Endothelial cell of umbilical vein (primary cell): ENCODE data around the gene ACER3. TPM values are rescaled to one million over a fixed set of nuclear protein-coding genes. Genes with fewer than 3 reads are reported as not detected.

ENCODE experiments used
- BruUV-seq: library from RNA; stranded (reverse); fragments of 400-500 nt; replicated peaks from 2 replicates; lab custom pipeline; 2021; lab: Mats Ljungman, UMichigan
- CTCF ChIA-PET: fragments of 300-600, 350-600 bp; sonication (Branson Sonifier 250); formaldehyde crosslinking; loops from one replicate; lab custom pipeline; 2021; ENCODE audit warnings: antibody characterized with exemption, inconsistent platforms; lab: Charles Lee
- POLR2A ChIA-PET: fragments of 300-600, 350-600 bp; sonication (Branson Sonifier 250); formaldehyde crosslinking; loops from one replicate; lab custom pipeline; 2021; ENCODE audit warnings: antibody characterized with exemption, inconsistent platforms; lab: Charles Lee
- DNase-seq: peaks from one replicate; pipeline ENCODE4 v3.0.0-alpha.2; 2011; ENCODE audit warnings: low read depth, low spot score
- FAIRE-seq: peaks from 2 replicates; lab custom pipeline; 2011; peaks lifted over from hg19 to GRCh38; lab: Jason Lieb, UNC
- H2AFZ ChIP-seq: 2 replicates; pipeline ENCODE4 v1.6.0; 2012; ENCODE audit warnings: low read depth, low read length, control low read depth, inconsistent platforms
- H3K27ac ChIP-seq: 2 replicates; pipeline ENCODE4 v1.5.1; 2011; ENCODE audit warnings: low read depth, mild to moderate bottlenecking, control low read depth, low read length, moderate library complexity; ENCODE audit not compliant: insufficient read depth
- H3K27me3 ChIP-seq, 2 experiments: 2 replicates each; pipeline versions ENCODE4 v1.6.0 to v1.6.1; 2011; ENCODE audit warnings: low read length in 2 of 2, mixed read lengths in 1 of 2; ENCODE audit not compliant: control insufficient read depth in 2 of 2, insufficient read depth in 2 of 2
- H3K36me3 ChIP-seq, 2 experiments: 2 replicates in 1 of 2; 3 replicates in 1 of 2; pipeline ENCODE4 v1.5.1; 2011; ENCODE audit warnings: low read length in 2 of 2, mild to moderate bottlenecking in 1 of 2, moderate library complexity in 1 of 2; ENCODE audit not compliant: control insufficient read depth in 2 of 2, insufficient read depth in 2 of 2; ENCODE audit errors: extremely low read depth in 1 of 2
- H3K4me1 ChIP-seq: 3 replicates; pipeline ENCODE4 v1.5.1; 2011; ENCODE audit warnings: mild to moderate bottlenecking, low read length; ENCODE audit not compliant: control insufficient read depth, insufficient read depth; ENCODE audit errors: extremely low read depth
- H3K4me2 ChIP-seq: 2 replicates; pipeline ENCODE4 v1.6.1; 2011; ENCODE audit warnings: low read length, control low read depth, mixed read lengths; ENCODE audit not compliant: insufficient read depth
- H3K4me3 ChIP-seq, 3 experiments: fragments of 200-600 bp in 1 of 3; sonication (generic), shearing (Covaris generic) in 1 of 3; replicated peaks in 1 of 3; 2 replicates each; pipeline ENCODE4 v1.5.1; 2011 to 2016; ENCODE audit warnings: control low read depth in 3 of 3, low read length in 3 of 3, mild to moderate bottlenecking in 2 of 3, inconsistent platforms in 1 of 3, low read depth in 1 of 3, moderate library complexity in 1 of 3; ENCODE audit not compliant: insufficient read depth in 1 of 3
- H3K79me2 ChIP-seq: 2 replicates; pipeline ENCODE4 v1.6.0; 2012; ENCODE audit warnings: low read length, inconsistent platforms; ENCODE audit not compliant: control insufficient read depth, insufficient read depth
- H3K9ac ChIP-seq: replicated peaks from 2 replicates; pipeline ENCODE3; 2011; ENCODE audit warnings: low read length, control low read depth; ENCODE audit not compliant: insufficient read depth; ENCODE audit errors: extremely low read depth
- H3K9me1 ChIP-seq: replicated peaks from 3 replicates; pipeline ENCODE4 v1.6.0; 2011; ENCODE audit warnings: mild to moderate bottlenecking, low read length; ENCODE audit not compliant: control insufficient read depth, insufficient read depth; ENCODE audit errors: extremely low read depth
- H3K9me3 ChIP-seq: replicated peaks from 2 replicates; pipeline ENCODE4 v1.5.1; 2012; ENCODE audit warnings: low read length, inconsistent platforms; ENCODE audit not compliant: control insufficient read depth, insufficient read depth
- H4K20me1 ChIP-seq: replicated peaks from 2 replicates; pipeline ENCODE3; 2011; ENCODE audit warnings: mild to moderate bottlenecking, low read length; ENCODE audit not compliant: control insufficient read depth, insufficient read depth; ENCODE audit errors: extremely low read depth
- EZH2 ChIP-seq: IDR thresholded peaks from 2 replicates; pipeline ENCODE4 v1.6.1; 2012; ENCODE audit warnings: borderline replicate concordance, low read depth, mild to moderate bottlenecking, moderate library complexity, low read length, inconsistent platforms; ENCODE audit not compliant: severe bottlenecking
- FOS ChIP-seq: IDR thresholded peaks from 2 replicates; pipeline ENCODE4 v1.6.1; 2011; ENCODE audit warnings: mild to moderate bottlenecking, low read length, moderate library complexity, borderline replicate concordance; ENCODE audit not compliant: insufficient read depth
- GATA2 ChIP-seq: IDR thresholded peaks from 2 replicates; pipeline ENCODE4 v1.7.0; 2011; ENCODE audit warnings: low read depth, mild to moderate bottlenecking, moderate library complexity, mixed read lengths, low read length; ENCODE audit not compliant: insufficient read length, insufficient read depth
- JUN ChIP-seq: IDR thresholded peaks from 2 replicates; pipeline ENCODE4 v1.6.1; 2011; ENCODE audit warnings: borderline replicate concordance, low read depth; ENCODE audit not compliant: insufficient read length, insufficient read depth
- MYC ChIP-seq: IDR thresholded peaks from one replicate; pipeline ENCODE4 v1.6.1; 2011; ENCODE audit warnings: mild to moderate bottlenecking, low read depth, low read length
- POLR2A ChIP-seq: IDR thresholded peaks from 2 replicates; pipeline ENCODE4 v1.6.1; 2012; ENCODE audit warnings: low read depth, mild to moderate bottlenecking, control low read depth, low read length
- POLR2AphosphoS5 ChIP-seq: IDR thresholded peaks from 2 replicates; pipeline ENCODE4 v1.6.1; 2012; ENCODE audit warnings: low read depth, mild to moderate bottlenecking, control low read depth, low read length, moderate library complexity; ENCODE audit not compliant: insufficient read depth
- dilution Hi-C: fragments of 300-500 bp; cut with MboI; formaldehyde crosslinking; loops from one replicate; pipeline ENCODE4 v1.15.0; 2019; ENCODE audit warnings: low sequenced_read_pairs; ENCODE audit not compliant: extremely low pct_ligation_motif_present
- intact Hi-C: fragments of 100-400 bp; cut with micrococcal nuclease; formaldehyde crosslinking; loops from one replicate; pipeline ENCODE4 v1.10.0; 2022
- polyA plus RNA-seq, 4 experiments: library from polyadenylated mRNA; depleted of rRNA in 3 of 4; stranded (reverse) in 3 of 4; unstranded in 1 of 4; fragments of >200 nt; gene quantifications; 2 replicates each; pipeline versions ENCODE4 v1.2.1 to v1.2.3, GENCODE V29; 2011 to 2012; ENCODE audit warnings: missing spikeins in 1 of 4
- total RNA-seq: library from RNA; stranded (reverse); gene quantifications from 2 replicates; pipeline ENCODE4 v1.2.3, GENCODE V29; 2021
- TF ChIP-seq, protein P1 (sequence below): IDR thresholded peaks from 2 replicates; pipeline ENCODE4 v1.6.1; 2011; ENCODE audit not compliant: insufficient read depth, insufficient read length
- TF ChIP-seq, protein P2 (sequence below), 2 donors: IDR thresholded peaks; 1 replicate in 1 of 2; 2 replicates in 1 of 2; pipeline ENCODE4 v1.5.1; 2011; ENCODE audit warnings: low read length in 2 of 2, mild to moderate bottlenecking in 2 of 2, moderate library complexity in 2 of 2, control low read depth in 1 of 2, inconsistent platforms in 1 of 2, low read depth in 1 of 2; ENCODE audit not compliant: insufficient read depth in 1 of 2; ENCODE audit errors: extremely low read depth in 1 of 2

ACER3 gene
- total and polyA plus RNA-seq, 2 donors (not counting 3 experiments of a cell fraction or from before 2014, with no cell fraction given) = 9.9 to 31.6 TPM

DNA sequence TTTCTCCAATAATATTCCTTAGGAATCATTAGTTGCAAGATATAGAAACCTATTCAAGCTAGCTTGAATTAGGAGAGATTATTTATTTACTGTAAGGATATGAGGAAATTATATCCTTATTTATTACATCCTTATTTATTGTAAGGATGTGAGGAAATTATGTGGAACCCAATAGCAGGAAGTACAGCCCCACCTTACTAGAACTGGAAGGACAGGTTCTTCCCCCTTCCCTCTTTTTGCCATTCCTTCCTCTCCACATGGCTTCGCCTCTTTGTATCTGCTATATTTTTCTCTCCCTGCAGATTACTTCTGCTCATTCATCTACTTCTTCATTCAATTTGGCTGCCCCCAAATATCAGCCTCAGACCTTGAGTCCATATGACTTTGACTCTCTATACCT, 124.0 kb downstream of the ACER3 start:
- Histone ChIP-seq H3K27me3 (no peaks in the 10 kb centered on the region), H3K9ac (no peak overlapping the region), H3K36me3 (no peaks in the 10 kb centered on the region), H3K9me1 (no peaks in the 10 kb centered on the region), H2AFZ (no peak overlapping the region), H3K4me3 (no peak overlapping the region), H3K9me3 (no peaks in the 10 kb centered on the region), H3K27ac (no peak overlapping the region), H3K79me2 (no peaks in the 10 kb centered on the region), H4K20me1 (no peaks in the 10 kb centered on the region), H3K4me1 (no peaks in the 10 kb centered on the region), H3K4me2 (no peak overlapping the region)
- dilution Hi-C loops = no loop called here
- no TSS peak for BruUV-seq
- DNase-seq (no peak), FAIRE-seq (no peak)
- POLR2A ChIA-PET = no interaction called here
- intact Hi-C loops = no loop called here
- TF ChIP-seq JUN (no peak), MYC (no peak), EZH2 (no peak), GATA2 (no peak), POLR2AphosphoS5 (no peak), FOS (no peak), POLR2A (no peak)
- TF ChIP-seq, protein P1, sequence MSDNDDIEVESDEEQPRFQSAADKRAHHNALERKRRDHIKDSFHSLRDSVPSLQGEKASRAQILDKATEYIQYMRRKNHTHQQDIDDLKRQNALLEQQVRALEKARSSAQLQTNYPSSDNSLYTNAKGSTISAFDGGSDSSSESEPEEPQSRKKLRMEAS = no peak
- TF ChIP-seq, protein P2, sequence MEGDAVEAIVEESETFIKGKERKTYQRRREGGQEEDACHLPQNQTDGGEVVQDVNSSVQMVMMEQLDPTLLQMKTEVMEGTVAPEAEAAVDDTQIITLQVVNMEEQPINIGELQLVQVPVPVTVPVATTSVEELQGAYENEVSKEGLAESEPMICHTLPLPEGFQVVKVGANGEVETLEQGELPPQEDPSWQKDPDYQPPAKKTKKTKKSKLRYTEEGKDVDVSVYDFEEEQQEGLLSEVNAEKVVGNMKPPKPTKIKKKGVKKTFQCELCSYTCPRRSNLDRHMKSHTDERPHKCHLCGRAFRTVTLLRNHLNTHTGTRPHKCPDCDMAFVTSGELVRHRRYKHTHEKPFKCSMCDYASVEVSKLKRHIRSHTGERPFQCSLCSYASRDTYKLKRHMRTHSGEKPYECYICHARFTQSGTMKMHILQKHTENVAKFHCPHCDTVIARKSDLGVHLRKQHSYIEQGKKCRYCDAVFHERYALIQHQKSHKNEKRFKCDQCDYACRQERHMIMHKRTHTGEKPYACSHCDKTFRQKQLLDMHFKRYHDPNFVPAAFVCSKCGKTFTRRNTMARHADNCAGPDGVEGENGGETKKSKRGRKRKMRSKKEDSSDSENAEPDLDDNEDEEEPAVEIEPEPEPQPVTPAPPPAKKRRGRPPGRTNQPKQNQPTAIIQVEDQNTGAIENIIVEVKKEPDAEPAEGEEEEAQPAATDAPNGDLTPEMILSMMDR (IDR thresholded peaks at IDR 0.05; ENCODE audit: extremely low read depth in 1 of 2, insufficient read depth in 1 of 2, low read depth in 1 of 2, low read length in 2 of 2) = no peak
- CTCF ChIA-PET = no interaction called here
